Measurements from ENCODE around the gene SLC20A1. TPM values are rescaled to one million over a fixed set of nuclear protein-coding genes. Genes with fewer than 3 reads are reported as not detected.

The SLC20A1 gene
- total RNA-seq, 1 experiment from 2014 or later = 123 TPM

DNA sequence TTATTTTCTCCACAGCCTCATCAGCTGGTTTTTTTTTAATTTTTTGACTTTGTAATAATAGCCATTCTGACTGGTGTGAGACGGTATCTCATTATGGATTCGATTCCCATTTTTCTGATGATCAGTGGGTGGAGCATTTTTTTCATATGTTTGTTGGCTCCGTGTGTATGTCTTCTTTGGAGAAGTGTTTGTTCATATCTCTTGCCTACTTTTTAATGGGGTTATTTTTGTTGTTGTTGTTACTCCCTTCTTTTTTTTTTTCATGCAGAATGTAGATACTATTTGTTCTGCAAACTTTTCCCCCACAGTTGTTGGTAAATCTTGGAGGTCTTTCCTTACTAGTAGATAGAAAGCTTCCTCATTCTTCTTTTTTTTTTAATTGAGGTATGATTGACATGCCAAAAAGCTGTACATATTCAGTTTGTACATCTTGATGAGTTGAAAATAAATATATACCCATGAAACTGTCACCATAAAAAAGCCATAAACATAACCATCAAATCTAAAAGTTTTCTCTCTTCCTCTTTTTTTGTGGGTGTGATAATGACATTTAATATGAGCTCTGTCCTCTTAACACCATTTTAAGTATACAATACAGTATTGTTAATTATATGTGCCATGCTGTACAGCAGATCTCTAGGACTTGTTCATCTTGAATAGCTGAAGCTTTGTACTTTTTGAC, 53.2 kb downstream of the SLC20A1 start:
- Mint-ChIP-seq H3K9me3 (no peaks in the 10 kb centered on the region), H3K27ac (no peak overlapping the region), H3K36me3 (ENCODE audit: insufficient read depth in 1 of 3, low read depth in 3 of 3) (no peaks in the 10 kb centered on the region), H3K4me3 (no peak overlapping the region), H3K4me1 (no peaks in the 10 kb centered on the region), H3K27me3 (ENCODE audit: low read depth) (no peaks in the 10 kb centered on the region)
- Histone ChIP-seq H3K14ac (ENCODE audit: insufficient read depth, low read length) (no peak overlapping the region), H2BK120ac (ENCODE audit: low read depth, low read length, poor library complexity, severe bottlenecking) (no peak overlapping the region), H2BK20ac (ENCODE audit: low read depth, low read length, poor library complexity, severe bottlenecking) (no peak overlapping the region), H3K23me2 (ENCODE audit: insufficient read length, low read depth, low read length, poor library complexity, severe bottlenecking) (no peaks in the 10 kb centered on the region), H2BK15ac (ENCODE audit: low read depth, low read length) (no peak overlapping the region), H3K4me1 (ENCODE audit: insufficient read depth, low read length) (no peaks in the 10 kb centered on the region), H3K79me2 (ENCODE audit: insufficient read depth, low read length) (no peaks in the 10 kb centered on the region), H4K5ac (ENCODE audit: insufficient read length, low read depth, low read length) (no peak overlapping the region), H3K9me3 (ENCODE audit: control insufficient read depth, low read depth, low read length) (no peaks in the 10 kb centered on the region), H3K23ac (ENCODE audit: insufficient read length, low read depth, low read length) (no peak overlapping the region), H3T11ph (ENCODE audit: low read length) (no peak overlapping the region), H2AFZ (ENCODE audit: low read length) (no peak overlapping the region), H3K27ac (ENCODE audit: insufficient read length, low read depth, low read length) (no peak overlapping the region), H3K79me1 (ENCODE audit: insufficient read depth, low read depth, low read length, poor library complexity, severe bottlenecking) (no peaks in the 10 kb centered on the region), H3K27me3 (ENCODE audit: insufficient read depth, low read length) (no peaks in the 10 kb centered on the region), H4K91ac (ENCODE audit: insufficient read length, low read depth, low read length) (no peak overlapping the region), H3K56ac (ENCODE audit: insufficient read length, low read depth, low read length) (no peak overlapping the region), H2BK5ac (ENCODE audit: insufficient read length, low read length) (no peak overlapping the region), H3K4ac (ENCODE audit: low read depth, low read length) (no peak overlapping the region), H4K8ac (replicated peaks; ENCODE audit: insufficient read length, low read depth, low read length) (no peak overlapping the region), H2BK12ac (ENCODE audit: insufficient read length, low read depth, low read length) (no peak overlapping the region), H3K9ac (ENCODE audit: extremely low read depth, insufficient read length, low read length) (no peak overlapping the region), H3K18ac (ENCODE audit: insufficient read length, low read depth, low read length) (no peak overlapping the region), H3K4me2 (ENCODE audit: insufficient read depth, insufficient read length, low read length) (no peak overlapping the region), H2AK5ac (ENCODE audit: insufficient read length, low read length) (no peak overlapping the region), H4K20me1 (ENCODE audit: control insufficient read depth, insufficient read depth, insufficient read length) (no peaks in the 10 kb centered on the region)
- no peak for DNase-seq
- no CpG with 5 or more reads among the region's 3 CpGs for WGBS (ENCODE audit: extremely low coverage, insufficient read length, low lambda C conversion rate)
- TF ChIP-seq CTCF (conservative IDR thresholded peaks at IDR 0.05) = no peak

All from H9 (cell line).